Spleen (tissue), 11 donors: ENCODE results near the gene MAGEB17. TPM values are rescaled to one million over a fixed set of nuclear protein-coding genes. Genes with fewer than 3 reads are reported as not detected.

Source experiments
- DNase-seq: peaks from one replicate; pipeline ENCODE4 v3.0.0-alpha.2; 2020
- H3K27ac ChIP-seq, 8 donors: fragments of 200-600 bp; sonication (generic) in 7 of 8; 1 replicate in 4 of 8; 2 replicates in 4 of 8; pipeline versions ENCODE4 v1.5.0 to v1.8.0; 2016 to 2021; ENCODE audit warnings: inconsistent platforms in 4 of 8, mild to moderate bottlenecking in 4 of 8, moderate library complexity in 1 of 8
- H3K27me3 ChIP-seq, 7 donors: fragments of 200-600 bp; sonication (generic) in 6 of 7; replicated peaks in 1 of 7; 1 replicate in 4 of 7; 2 replicates in 3 of 7; pipeline versions ENCODE4 v1.5.0 to v1.8.0; 2016 to 2021; ENCODE audit warnings: inconsistent platforms in 3 of 7, mild to moderate bottlenecking in 1 of 7
- H3K36me3 ChIP-seq, 6 donors: fragments of 200-600 bp; sonication (generic) in 5 of 6; 1 replicate in 4 of 6; 2 replicates in 2 of 6; pipeline versions ENCODE4 v1.5.0 to v1.8.0; 2016 to 2021; ENCODE audit warnings: inconsistent platforms in 2 of 6
- H3K4me1 ChIP-seq, 6 donors: fragments of 200-600 bp; sonication (generic) in 5 of 6; 1 replicate in 3 of 6; 2 replicates in 3 of 6; pipeline versions ENCODE4 v1.5.0 to v1.8.0; 2016 to 2021; ENCODE audit warnings: inconsistent platforms in 3 of 6
- H3K4me3 ChIP-seq, 8 donors: fragments of 200-600 bp; sonication (generic) in 7 of 8; 1 replicate in 4 of 8; 2 replicates in 4 of 8; pipeline versions ENCODE4 v1.5.0 to v1.8.0; 2016 to 2021; ENCODE audit warnings: inconsistent platforms in 4 of 8, mild to moderate bottlenecking in 4 of 8, moderate library complexity in 2 of 8
- H3K9me3 ChIP-seq, 8 donors: fragments of 200-600 bp; sonication (generic) in 7 of 8; 1 replicate in 4 of 8; 2 replicates in 4 of 8; pipeline versions ENCODE4 v1.5.0 to v1.8.0; 2016 to 2021; ENCODE audit warnings: inconsistent platforms in 4 of 8
- POLR2A ChIP-seq, 3 donors: fragments of 450-650 bp; IDR thresholded peaks; one replicate each; pipeline ENCODE4 v1.5.1; 2017; ENCODE audit warnings: antibody characterized with exemption in 3 of 3, mild to moderate bottlenecking in 1 of 3
- POLR2AphosphoS5 ChIP-seq, 3 donors: sonication (generic); formaldehyde crosslinking; IDR thresholded peaks; one replicate each; pipeline ENCODE4 v1.5.1; 2017; ENCODE audit warnings: antibody characterized with exemption in 3 of 3
- WGBS, 5 donors: extraction: QIAGEN DNeasy Blood & Tissue Kit in 3 of 5; methylation state at CpG; one replicate each; pipeline versions ENCODE4 v1.1.5 to v1.1.7; 2013 to 2018; 5-methylcytosine and 5-hydroxymethylcytosine counted together
- intact Hi-C: fragments of 100-400 bp; cut with DNase I; formaldehyde crosslinking; loops from one replicate; pipeline ENCODE4 v1.15.0; 2023; ENCODE audit warnings: low total_unique reads
- polyA plus RNA-seq, 3 donors: library from polyadenylated mRNA; stranded (reverse); fragments of 200-250 nt; gene quantifications; one replicate each; pipeline ENCODE4 v1.2.1, GENCODE V29; 2013
- total RNA-seq, 7 donors: library from RNA; depleted of rRNA in 3 of 7; stranded (reverse); fragments of >200 nt in 3 of 7; fragmentation: NEBNext Ultra II Directional in 4 of 7; extraction: Animal tissue kit (Norgen Biotek cat#: 25700) in 4 of 7; gene quantifications; one replicate each; pipeline versions ENCODE4 v1.1.0 to v1.2.1, GENCODE V29; 2016 to 2021
- TF ChIP-seq, protein P1 (sequence below), 11 experiments: fragments of 200-600 bp in 7 of 11; fragments of 450-650 bp in 4 of 11; sonication (generic) in 4 of 11; IDR thresholded peaks in 8 of 11; conservative IDR thresholded peaks in 3 of 11; 1 replicate in 7 of 11; 2 replicates in 4 of 11; pipeline versions ENCODE4 v1.4.0 to v1.8.0; 2016 to 2021; ENCODE audit warnings: antibody characterized with exemption in 11 of 11, inconsistent platforms in 4 of 11, mild to moderate bottlenecking in 1 of 11
- donor health status: healthy with polysubstance abuse.
- donor health status: DM: no; HTN: no; CAD: no; lungs with moderate emphysema.
- donor health status: DM: no; HTN: no; CAD: no.
- donor health status: Bipolar disorder and iron deficiency.
- donor health status: healthy.
- donor health status: DM: no; HTN: no; CAD: no.
- donor health status: DM: yes; HTN: yes; CAD: no.

The MAGEB17 gene
- total and polyA plus RNA-seq, 10 donors = 0.05 to 0.25 (median 0.06) TPM; not detected in 6

DNA sequence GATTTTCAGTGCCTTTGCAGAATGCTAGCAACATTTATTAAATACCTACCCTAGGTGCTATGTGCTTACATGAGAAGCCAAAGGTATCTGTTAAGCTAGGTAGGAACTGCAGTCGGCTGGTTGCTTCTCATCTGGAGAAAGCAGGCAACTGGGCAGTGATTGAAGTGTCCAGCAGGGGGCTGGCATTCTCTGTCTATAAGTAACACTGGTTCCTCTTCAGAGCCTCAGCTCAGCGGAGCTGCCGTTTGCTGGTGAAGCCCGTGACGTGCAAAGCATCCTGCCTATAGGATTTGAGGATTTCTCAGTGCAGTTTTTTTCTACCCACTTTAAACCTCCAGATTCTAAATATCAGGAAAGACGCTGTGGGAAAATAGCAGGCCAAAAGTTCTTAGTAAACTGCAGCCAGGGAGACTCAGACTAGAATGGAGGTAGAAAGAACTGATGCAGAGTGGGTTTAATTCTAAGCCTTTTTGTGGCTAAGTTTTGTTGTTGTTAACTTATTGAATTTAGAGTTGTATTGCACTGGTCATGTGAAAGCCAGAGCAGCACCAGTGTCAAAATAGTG, 44.0 kb upstream of the MAGEB17 start, which contains the start of gene GRPR:
GRPR (plus strand) TSS at position 344 of the 565 bp plus-strand sequence. CDS start 389 bp downstream, outside the sequence.
- no peak within 1 kb of the TSS for H3K4me3 ChIP-seq
- 1 to 6% (median 2%) methylated on average over 6 of the region's 6 CpGs for WGBS, 5 donors
- H3K27me3 ChIP-seq = peaks cover 0 to 9% (median 0%) of the 10 kb centered on the region in 7 donors
- no peak within 1 kb of the TSS for H3K27ac ChIP-seq
- TF ChIP-seq, protein P1, sequence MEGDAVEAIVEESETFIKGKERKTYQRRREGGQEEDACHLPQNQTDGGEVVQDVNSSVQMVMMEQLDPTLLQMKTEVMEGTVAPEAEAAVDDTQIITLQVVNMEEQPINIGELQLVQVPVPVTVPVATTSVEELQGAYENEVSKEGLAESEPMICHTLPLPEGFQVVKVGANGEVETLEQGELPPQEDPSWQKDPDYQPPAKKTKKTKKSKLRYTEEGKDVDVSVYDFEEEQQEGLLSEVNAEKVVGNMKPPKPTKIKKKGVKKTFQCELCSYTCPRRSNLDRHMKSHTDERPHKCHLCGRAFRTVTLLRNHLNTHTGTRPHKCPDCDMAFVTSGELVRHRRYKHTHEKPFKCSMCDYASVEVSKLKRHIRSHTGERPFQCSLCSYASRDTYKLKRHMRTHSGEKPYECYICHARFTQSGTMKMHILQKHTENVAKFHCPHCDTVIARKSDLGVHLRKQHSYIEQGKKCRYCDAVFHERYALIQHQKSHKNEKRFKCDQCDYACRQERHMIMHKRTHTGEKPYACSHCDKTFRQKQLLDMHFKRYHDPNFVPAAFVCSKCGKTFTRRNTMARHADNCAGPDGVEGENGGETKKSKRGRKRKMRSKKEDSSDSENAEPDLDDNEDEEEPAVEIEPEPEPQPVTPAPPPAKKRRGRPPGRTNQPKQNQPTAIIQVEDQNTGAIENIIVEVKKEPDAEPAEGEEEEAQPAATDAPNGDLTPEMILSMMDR (IDR thresholded peaks at IDR 0.05 in 8 of 11, conservative IDR thresholded peaks at IDR 0.05 in 3 of 11) = peak; percentile 10 to 82 (median 73)
- TF ChIP-seq POLR2AphosphoS5 (IDR thresholded peaks at IDR 0.05) = no peak
- peaks cover 0 to 8% (median 0%) of the 10 kb centered on the region in 8 donors for H3K9me3 ChIP-seq
- intact Hi-C loops = loop anchor here (10.0 kb wide), 1 partner anchor 311 kb away; no protein-coding TSS in a partner anchor
- DNase-seq = peak; percentile 88
- no peaks in the 10 kb centered on the region for H3K36me3 ChIP-seq
- H3K4me1 ChIP-seq = peaks cover 0 to 6% (median 0%) of the 10 kb centered on the region in 6 donors

DNA sequence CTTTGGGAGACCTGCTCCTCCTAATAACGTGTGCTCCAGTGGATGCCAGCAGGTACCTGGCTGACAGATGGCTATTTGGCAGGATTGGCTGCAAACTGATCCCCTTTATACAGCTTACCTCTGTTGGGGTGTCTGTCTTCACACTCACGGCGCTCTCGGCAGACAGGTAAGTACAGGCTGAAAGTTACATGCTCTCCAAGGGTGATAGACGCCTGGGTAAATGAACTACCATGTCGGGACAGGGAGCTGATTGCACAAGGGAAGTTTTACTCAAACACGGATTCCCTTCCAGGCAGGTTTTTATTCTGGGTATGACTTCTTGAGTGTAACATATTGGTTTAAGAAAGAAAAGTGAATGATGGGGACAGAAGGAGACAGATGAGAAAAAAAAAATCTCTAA, 43.1 kb upstream of the MAGEB17 start:
- Histone ChIP-seq H3K27ac (no peak overlapping the region), H3K27me3 (peaks cover 0 to 9% (median 0%) of the 10 kb centered on the region in 7 donors), H3K36me3 (no peaks in the 10 kb centered on the region), H3K4me3 (no peak overlapping the region), H3K4me1 (peaks cover 0 to 6% (median 0%) of the 10 kb centered on the region in 6 donors), H3K9me3 (peaks cover 0 to 3% (median 0%) of the 10 kb centered on the region in 8 donors)
- intact Hi-C loops = loop anchor here (10.0 kb wide), 1 partner anchor 311 kb away; no protein-coding TSS in a partner anchor
- TF ChIP-seq, protein P1 (IDR thresholded peaks at IDR 0.05 in 8 of 11, conservative IDR thresholded peaks at IDR 0.05 in 3 of 11) = no peak
- TF ChIP-seq POLR2A (IDR thresholded peaks at IDR 0.05) (no peak), POLR2AphosphoS5 (IDR thresholded peaks at IDR 0.05) (no peak)
- DNase-seq = no peak
- 76 to 87% (median 78%) methylated on average over 7 of the region's 7 CpGs for WGBS, 5 donors

DNA sequence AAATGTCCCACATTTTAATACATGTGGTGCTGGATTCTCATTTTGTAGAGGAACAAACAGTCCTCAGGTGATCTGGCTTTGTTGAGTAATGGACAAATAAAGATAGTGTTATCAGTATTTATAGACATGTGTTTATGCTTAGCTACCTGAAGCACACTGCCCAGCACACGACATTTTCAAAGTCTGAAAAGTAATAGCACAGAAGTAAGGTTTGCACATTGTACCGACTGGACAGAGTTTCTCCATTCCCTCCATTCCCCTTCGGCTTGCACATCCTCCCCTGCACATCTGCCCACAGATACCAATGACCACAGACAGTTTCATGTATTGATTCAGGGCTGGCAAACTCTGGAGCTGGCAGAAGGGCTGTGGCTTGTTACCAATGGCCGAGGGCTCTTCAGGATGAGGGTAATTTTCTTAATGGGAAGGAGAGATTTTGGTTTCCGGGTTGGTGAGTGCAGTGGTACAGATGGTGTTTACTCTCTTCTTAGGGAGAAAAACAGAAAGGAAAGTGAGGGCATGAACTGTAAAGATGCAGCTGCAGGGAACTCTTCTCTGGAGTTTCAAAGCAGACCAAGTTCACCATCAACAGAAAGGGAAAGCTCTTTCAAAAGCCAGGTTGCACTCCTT, 41.6 kb upstream of the MAGEB17 start:
- no peak overlapping the region for H3K27ac ChIP-seq
- H3K27me3 ChIP-seq = peaks cover 0 to 9% (median 0%) of the 10 kb centered on the region in 7 donors
- H3K4me1 ChIP-seq = no peaks in the 10 kb centered on the region
- no peaks in the 10 kb centered on the region for H3K36me3 ChIP-seq
- H3K9me3 ChIP-seq = no peaks in the 10 kb centered on the region
- WGBS, 5 donors = 71 to 80% (median 75%) methylated on average over 5 of the region's 5 CpGs
- TF ChIP-seq POLR2A (IDR thresholded peaks at IDR 0.05) (no peak), POLR2AphosphoS5 (IDR thresholded peaks at IDR 0.05) (no peak)
- TF ChIP-seq, protein P1 (IDR thresholded peaks at IDR 0.05 in 8 of 11, conservative IDR thresholded peaks at IDR 0.05 in 3 of 11) = no peak
- no peak overlapping the region for H3K4me3 ChIP-seq
- intact Hi-C loops = loop anchor here (10.0 kb wide), 1 partner anchor 309 kb away; no protein-coding TSS in a partner anchor
- no peak for DNase-seq

DNA sequence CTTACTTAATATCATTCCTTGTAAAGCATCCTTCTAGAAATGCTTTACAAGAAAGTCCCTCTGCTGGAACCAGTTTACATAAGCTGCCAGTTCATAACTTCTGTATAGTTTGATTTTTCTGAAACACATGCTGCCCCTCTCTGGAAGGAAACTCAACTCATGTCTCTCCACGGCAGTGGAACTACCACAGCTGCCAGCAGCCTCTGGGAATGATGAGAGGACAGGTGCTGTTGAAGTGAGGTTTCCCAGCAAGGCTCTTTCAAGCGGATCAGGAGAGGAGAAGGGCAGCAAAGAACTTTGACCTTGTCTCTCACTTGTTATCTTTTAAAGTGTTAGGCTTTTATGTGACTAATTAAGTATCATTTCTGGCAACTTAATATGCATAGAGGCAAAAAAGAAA, 36.6 kb upstream of the MAGEB17 start:
- H3K4me1 ChIP-seq = no peaks in the 10 kb centered on the region
- no peak overlapping the region for H3K27ac ChIP-seq
- DNase-seq = no peak
- intact Hi-C loops = no loop called here
- 40 to 81% (median 50%) methylated on average over 2 of the region's 2 CpGs for WGBS, 5 donors
- H3K9me3 ChIP-seq = no peaks in the 10 kb centered on the region
- H3K36me3 ChIP-seq = no peaks in the 10 kb centered on the region
- H3K27me3 ChIP-seq = peaks cover 0 to 9% (median 0%) of the 10 kb centered on the region in 7 donors
- no peak for TF ChIP-seq POLR2AphosphoS5 (IDR thresholded peaks at IDR 0.05)
- TF ChIP-seq, protein P1 (IDR thresholded peaks at IDR 0.05 in 8 of 11, conservative IDR thresholded peaks at IDR 0.05 in 3 of 11) = no peak
- TF ChIP-seq POLR2A (IDR thresholded peaks at IDR 0.05) = no peak
- H3K4me3 ChIP-seq = no peak overlapping the region
